ENCODE measurements around the gene VPS33B.
"Not testable (repeated sequence)": the region's sequence is repeated elsewhere in the genome, so short reads cannot be mapped to it uniquely, and the experiment has no call there.

VPS33B gene

DNA sequence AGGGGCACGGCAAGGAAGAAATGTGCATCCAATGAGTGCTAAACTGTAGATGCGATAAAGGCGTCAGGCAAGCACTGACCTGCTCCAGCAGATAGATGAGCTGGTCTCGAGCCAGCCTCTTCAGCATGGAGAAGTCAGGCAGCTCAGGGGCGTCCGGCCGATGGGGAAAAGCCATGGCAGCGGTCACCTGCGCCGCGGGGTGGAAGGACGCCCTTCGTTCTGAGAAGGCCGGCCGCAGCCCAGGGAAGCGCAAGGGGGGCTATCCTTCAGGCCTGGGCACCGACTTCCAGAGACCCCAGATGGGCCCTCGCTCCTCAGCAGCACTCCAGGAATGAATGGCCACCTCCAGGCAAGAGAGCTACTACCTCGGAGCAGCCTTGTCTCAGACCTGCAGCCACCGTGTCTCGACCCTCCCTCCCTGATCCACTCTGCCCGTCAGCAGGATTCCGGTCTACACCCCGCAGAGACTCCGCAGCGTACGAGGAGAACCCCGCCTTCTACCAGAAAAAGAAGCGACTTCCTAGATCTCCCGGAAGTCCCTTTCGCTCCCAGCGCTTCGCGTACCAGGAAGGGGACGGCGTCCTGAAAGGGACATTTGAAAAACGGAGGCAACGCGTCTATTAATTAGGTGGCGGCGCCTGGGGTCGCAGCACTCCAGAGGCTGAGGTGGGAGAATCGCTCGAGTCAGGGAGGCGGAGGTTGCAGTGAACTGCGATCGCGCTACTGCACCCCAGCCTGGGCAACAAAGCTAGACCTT, at the start of gene VPS33B:
Gene VPS33B, minus strand, starts transcription at position 520 of the 757 bp plus-strand sequence. Its CDS starts 345 bp downstream, at position 175.
- peak; percentile 63 for DNase-seq (ENCODE audit: low read depth)

DNA sequence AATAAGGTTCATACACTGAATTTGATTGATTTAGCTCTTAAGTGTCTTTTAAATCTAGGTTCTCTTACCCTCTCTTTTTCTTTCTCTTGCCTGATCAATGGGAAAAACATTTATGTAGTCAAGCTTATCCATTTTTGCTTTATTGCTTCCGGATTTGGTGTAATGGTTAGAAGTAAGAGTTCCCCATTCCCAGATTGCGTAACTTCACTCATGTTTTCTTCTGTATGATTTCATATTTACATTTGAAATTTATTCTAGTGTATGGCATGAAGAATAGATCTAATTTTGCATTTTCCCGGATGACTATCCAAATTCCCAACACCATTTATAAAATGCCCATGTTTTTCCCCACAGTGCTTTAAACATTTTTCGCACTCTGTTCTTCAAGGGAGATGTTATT, 49.8 kb upstream of the VPS33B start:
- DNase-seq (ENCODE audit: low read depth), result no peak

DNA sequence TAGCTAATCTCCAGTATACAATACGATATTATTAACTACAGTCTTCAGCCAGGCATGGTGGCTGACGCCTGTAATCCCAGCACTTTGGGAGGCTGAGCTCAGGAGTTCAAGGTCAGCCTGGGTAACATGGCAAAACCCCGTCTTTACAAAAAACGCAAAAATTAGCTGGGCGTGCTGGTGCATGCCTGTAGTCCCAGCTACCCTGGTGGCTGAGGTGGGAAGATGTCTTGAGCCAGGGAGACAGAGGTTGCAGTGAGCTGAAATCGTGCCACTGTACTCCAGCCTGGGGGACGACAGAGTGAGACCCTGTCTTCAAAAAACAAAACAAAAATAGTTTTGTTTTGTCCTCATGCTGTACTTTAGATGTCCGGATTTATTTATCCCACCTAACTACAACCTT, 48.5 kb upstream of the VPS33B start:
- DNase-seq (ENCODE audit: low read depth), result no peak

DNA sequence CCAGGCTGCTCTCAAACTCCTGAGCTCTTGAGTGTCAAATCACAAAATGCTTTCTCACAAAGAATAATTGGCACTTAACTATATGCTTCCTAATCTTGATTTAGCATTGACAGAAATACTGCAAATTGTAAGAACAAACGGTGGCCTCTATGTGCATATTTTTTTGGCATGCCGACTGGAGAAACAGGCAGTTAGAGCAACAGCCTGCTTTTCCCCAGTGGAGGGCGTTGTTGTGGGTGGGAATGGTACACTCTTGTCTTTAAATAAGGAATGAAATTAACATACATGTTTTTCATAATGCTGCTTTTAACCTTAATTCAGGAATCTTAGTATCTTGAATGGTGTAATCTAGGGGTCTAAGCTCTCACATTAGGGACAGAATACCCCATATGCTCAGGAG, 46.6 kb upstream of the VPS33B start:
- no peak for DNase-seq (ENCODE audit: low read depth)

DNA sequence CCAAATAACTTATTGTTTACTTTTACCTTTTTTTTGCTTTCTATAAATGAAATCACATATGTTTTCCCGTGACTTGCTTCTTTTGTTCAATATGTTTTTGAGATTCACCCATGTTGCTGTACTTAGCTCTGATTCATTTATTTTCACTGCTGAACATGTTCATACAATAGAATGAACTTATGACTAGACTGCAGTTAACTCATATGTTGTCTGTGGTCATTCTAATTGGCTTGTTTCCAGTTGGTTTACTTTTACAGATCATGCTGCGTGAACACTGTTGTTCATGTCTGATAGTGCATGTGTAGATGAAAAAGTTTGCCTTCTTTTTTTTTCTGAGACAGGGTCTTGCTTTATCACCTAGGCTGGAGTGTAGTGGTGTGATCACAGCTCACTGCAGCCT, 46.0 kb upstream of the VPS33B start:
- no peak for DNase-seq (ENCODE audit: low read depth)

- no peak for DNase-seq (ENCODE audit: low read depth)
Observed at GRCh38 chr15:91067036-91067435, 44.6 kb upstream of the VPS33B start.

GRCh38 chr15:91065505-91065904, 43.1 kb upstream of the VPS33B start:
- no peak for DNase-seq (ENCODE audit: low read depth)

DNA sequence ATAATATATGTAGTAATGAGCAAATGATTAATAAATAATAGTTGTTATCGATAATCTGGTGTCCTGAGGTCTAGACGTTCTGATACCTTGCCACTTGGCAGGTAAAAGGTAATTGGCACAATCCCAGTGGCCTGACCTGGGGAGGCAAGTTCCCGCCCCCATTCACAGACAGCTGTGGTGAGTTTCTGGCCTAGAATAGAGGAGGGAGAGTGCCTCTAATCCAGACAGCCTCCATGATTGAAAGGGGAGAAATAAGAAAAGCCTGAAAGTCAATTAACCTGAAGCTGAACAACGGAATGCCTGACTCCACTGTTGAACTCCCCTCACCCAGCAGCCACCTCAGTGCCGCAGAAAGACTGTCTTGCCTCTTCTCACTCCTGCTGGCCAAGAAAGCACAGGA, 39.6 kb upstream of the VPS33B start:
- DNase-seq (ENCODE audit: low read depth), result no peak

- DNase-seq (ENCODE audit: low read depth), result no peak
Observed at GRCh38 chr15:91061230-91061629, 38.8 kb upstream of the VPS33B start.

GRCh38 chr15:91055548-91056331, 33.3 kb upstream of the VPS33B start:
- peak; percentile 9 for DNase-seq (ENCODE audit: low read depth)

- DNase-seq (ENCODE audit: low read depth), result no peak
Observed at GRCh38 chr15:91054816-91055215, 32.4 kb upstream of the VPS33B start.

- no peak for DNase-seq (ENCODE audit: low read depth)
Observed at GRCh38 chr15:91051248-91051647, 28.9 kb upstream of the VPS33B start.

DNA sequence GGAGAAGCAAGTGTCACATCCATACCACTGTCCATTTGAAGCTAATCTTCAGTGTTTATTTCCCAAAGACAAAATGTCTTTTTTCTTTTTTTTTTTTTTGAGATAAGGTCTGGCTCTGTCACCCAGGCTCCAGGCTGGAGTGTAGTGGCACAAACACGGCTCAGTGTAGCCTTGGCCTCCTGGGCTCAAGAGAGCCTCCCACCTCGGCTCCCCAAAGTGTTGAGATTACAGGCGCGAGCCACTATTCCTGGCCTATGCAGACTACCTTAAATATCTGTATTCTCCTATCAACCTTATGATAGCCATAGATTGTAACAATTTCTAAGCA, 27.7 kb upstream of the VPS33B start:
- DNase-seq (ENCODE audit: low read depth), result no peak

- peak; percentile 21 for DNase-seq (ENCODE audit: low read depth)
Observed at GRCh38 chr15:91049378-91050127, 27.2 kb upstream of the VPS33B start.

- no peak for DNase-seq (ENCODE audit: low read depth)
Observed at GRCh38 chr15:91047545-91048199, 25.3 kb upstream of the VPS33B start.

DNA sequence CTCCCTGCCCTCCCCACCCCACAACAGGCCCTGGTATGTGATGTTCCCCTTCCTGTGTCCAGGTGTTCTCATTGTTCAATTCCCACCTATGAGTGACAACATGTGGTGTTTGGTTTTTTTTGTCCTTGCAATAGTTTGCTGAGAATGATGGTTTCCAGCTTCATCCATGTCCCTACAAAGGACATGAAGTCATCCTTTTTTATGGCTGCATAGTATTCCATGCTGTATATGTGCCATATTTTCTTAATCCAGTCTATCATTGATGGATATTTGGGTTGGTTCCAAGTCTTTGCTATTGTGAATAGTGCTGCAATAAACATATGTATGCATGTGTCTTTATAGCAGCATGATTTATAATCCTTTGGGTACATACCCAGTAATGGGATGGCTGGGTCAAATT, 23.7 kb upstream of the VPS33B start:
- not testable (repeated sequence) for DNase-seq (ENCODE audit: low read depth)

GRCh38 chr15:91045065-91045464, 22.7 kb upstream of the VPS33B start:
- DNase-seq (ENCODE audit: low read depth), result no peak

- DNase-seq (ENCODE audit: low read depth), result no peak
Observed at GRCh38 chr15:91043202-91043874, 20.9 kb upstream of the VPS33B start.

- no peak for DNase-seq (ENCODE audit: low read depth)
Observed at GRCh38 chr15:91040856-91041255, 18.5 kb upstream of the VPS33B start.

GRCh38 chr15:91039996-91040395, 17.6 kb upstream of the VPS33B start:
- DNase-seq (ENCODE audit: low read depth), result no peak

DNA sequence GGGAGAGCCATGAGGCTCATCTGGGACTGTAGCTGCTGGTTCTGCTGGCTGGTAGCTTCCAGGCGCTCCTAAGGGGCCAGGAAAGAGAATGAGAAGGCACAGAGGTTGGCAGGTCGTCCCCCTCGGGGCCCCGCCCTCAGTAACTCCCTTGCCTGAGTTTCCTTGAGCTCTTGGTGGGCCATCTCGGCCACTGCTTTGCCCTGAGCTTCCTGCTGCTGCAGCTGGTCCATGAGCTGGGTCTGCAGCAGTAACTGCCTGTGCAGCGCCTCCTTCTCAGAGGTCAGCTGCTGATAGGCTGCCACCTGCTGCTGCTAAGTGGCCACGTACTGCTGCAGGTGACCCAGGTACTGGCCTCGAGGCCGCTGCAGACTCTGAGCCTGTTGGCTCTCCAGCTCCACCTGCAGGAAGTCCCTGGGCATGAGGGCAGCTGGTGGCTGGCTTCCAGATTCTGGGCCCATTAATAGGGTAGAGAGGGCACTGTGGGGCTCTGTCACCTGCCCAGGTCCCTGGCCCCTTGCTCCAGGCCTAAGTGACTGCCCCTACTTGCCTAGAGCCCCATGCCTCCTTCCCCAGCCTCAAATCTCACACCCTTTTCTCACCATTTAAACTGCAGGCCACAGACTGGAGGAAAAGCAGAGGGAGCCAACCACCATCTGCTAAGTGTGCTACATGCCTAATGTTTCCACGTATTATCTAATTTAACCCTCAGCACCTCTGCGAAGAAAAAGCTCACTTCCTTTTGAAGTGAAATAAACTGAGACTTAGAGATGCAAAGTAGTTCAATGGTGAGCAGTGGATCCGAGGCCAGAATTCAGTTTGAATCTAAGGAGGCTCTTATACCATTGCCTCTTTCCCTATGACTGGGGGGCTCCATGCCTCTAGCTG, 10.8 kb upstream of the VPS33B start:
- DNase-seq (ENCODE audit: low read depth), result peak; percentile 19
